HG03439 (cell line): Measurements from ENCODE around the gene RNU7-1.
"Not testable (repeated sequence)": the region's sequence is repeated elsewhere in the genome, so short reads cannot be mapped to it uniquely, and the experiment has no call there.

Source experiments
- ATAC-seq: cut with Tn5 transposase; IDR thresholded peaks from one replicate; pipeline ENCODE4 v1.9.1; 2021; ENCODE audit warnings: mild to moderate bottlenecking, moderate library complexity; ENCODE audit not compliant: unreplicated experiment

RNU7-1 gene

GRCh38 chr12:6943722-6944380, at the start of gene RNU7-1, which contains the start of gene C12orf57:
TSS of gene RNU7-1 (plus strand) at chr12:6943816.
TSS of gene C12orf57 (plus strand) at chr12:6944022. CDS start at chr12:6944122, 100 bp downstream.
- peak; percentile 39 for ATAC-seq

- no peak for ATAC-seq
These were observed 49.3 kb upstream of the RNU7-1 start for GRCh38 chr12:6894321-6894720.

- no peak for ATAC-seq
These were observed 46.7 kb upstream of the RNU7-1 start for GRCh38 chr12:6896846-6897435.

GRCh38 chr12:6899427-6899826, 44.2 kb upstream of the RNU7-1 start:
- ATAC-seq = no peak

GRCh38 chr12:6899837-6900519, 43.6 kb upstream of the RNU7-1 start:
- no peak for ATAC-seq

- no peak for ATAC-seq
These were observed 41.2 kb upstream of the RNU7-1 start for GRCh38 chr12:6902448-6902847.

- no peak for ATAC-seq
These were observed 39.9 kb upstream of the RNU7-1 start for GRCh38 chr12:6903722-6904121.

GRCh38 chr12:6904280-6905276, 39.0 kb upstream of the RNU7-1 start, which contains the start of gene LRRC23:
TSS of gene LRRC23 (plus strand) at chr12:6904822. CDS start at chr12:6905634, 812 bp downstream.
- peak; percentile 96 for ATAC-seq

- ATAC-seq = no peak
These were observed 38.1 kb upstream of the RNU7-1 start for GRCh38 chr12:6905414-6906040.

GRCh38 chr12:6908141-6908540, 35.5 kb upstream of the RNU7-1 start:
- ATAC-seq = not testable (repeated sequence)

GRCh38 chr12:6909421-6910145, 34.0 kb upstream of the RNU7-1 start:
- ATAC-seq = no peak

- ATAC-seq = no peak
These were observed 31.3 kb upstream of the RNU7-1 start for GRCh38 chr12:6912164-6912935.

- peak; percentile 67 for ATAC-seq
These were observed 29.2 kb upstream of the RNU7-1 start, which contains the start of gene ENO2 for GRCh38 chr12:6914246-6914946. TSS of gene ENO2 (plus strand) at chr12:6914580. CDS start at chr12:6915833, 1,253 bp downstream.

- ATAC-seq = no peak
These were observed 28.4 kb upstream of the RNU7-1 start for GRCh38 chr12:6914947-6915788.

GRCh38 chr12:6915789-6916285, 27.8 kb upstream of the RNU7-1 start:
- no peak for ATAC-seq

- ATAC-seq = no peak
These were observed 27.0 kb upstream of the RNU7-1 start for GRCh38 chr12:6916426-6917200.
